Measurements from ENCODE around the gene HERC2. TPM values are rescaled to one million over a fixed set of nuclear protein-coding genes. Genes with fewer than 3 reads are reported as not detected.

Gene HERC2
- total and polyA plus RNA-seq, 2 donors (not counting 3 experiments of a cell fraction or from before 2014, with no cell fraction given), result 46.1 to 83.9 TPM

DNA sequence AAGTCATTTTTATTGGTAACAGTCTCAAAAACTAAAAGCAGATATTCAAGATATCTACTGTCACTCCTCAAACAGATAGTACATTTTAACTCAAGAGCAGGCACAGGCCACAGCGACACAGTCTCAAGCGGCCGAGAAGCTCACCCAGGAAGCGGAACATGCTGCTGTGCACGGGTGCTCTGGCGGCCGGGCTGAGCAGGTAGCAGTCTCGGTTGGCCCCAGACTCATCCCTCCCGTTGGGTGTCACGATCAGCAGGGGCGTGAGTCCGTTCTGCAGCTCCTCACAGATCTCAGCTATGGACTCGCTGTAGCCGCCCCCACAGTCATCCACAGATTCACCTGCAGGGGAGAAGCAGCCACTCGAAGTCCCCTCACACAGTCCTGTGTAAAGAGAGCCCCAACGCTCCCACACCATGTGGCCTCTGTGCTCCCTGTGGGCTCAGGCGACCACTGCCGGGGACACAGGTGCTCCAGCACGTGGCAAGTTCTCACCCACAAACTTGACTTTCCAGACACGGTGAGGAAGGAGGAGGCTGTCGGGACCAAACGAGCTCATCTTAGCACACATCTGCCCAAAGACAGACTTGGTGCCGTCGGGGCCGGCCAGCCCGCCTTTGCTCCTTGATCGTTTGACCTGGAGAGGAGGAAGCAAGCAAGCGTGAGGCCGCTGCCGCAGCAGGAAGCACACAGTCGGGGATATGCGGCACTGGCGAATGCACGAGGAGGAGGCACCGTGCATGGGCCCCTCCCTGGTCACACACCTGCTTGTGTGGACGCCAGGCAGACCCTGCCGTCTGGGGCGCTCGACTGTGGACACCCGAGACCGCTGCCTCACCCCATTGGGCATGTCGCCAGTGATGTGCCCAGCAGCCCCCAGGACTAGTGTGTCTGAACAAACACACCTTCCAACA, 205.2 kb downstream of the HERC2 start:
- intact Hi-C loops (cut with micrococcal nuclease), result no loop called here
- dilution Hi-C loops (cut with MboI; ENCODE audit: extremely low pct_ligation_motif_present, low sequenced_read_pairs), result no loop called here
- no TSS peak for BruUV-seq (replicated peaks)
- H3K4me3 ChIP-seq (replicated peaks in 1 of 3; ENCODE audit: insufficient read depth in 1 of 3, low read depth in 1 of 3, low read length in 3 of 3), result no peak overlapping the region
- no peaks in the 10 kb centered on the region for H4K20me1 ChIP-seq (replicated peaks; ENCODE audit: control insufficient read depth, extremely low read depth, insufficient read depth, low read length)
- DNase-seq (ENCODE audit: low read depth, low spot score) (no peak), FAIRE-seq (no peak)
- ChIA-PET POLR2A (no interaction called here), CTCF (interaction anchor here (1.1 to 2.2 kb wide), 2 partner anchors 9 to 1225 kb away, joined by 3 to 22 read pairs; no protein-coding TSS in a partner anchor)
- TF ChIP-seq POLR2AphosphoS5 (IDR thresholded peaks at IDR 0.05; ENCODE audit: insufficient read depth, low read depth, low read length) (no peak), EZH2 (IDR thresholded peaks at IDR 0.05; ENCODE audit: borderline replicate concordance, low read depth, low read length, severe bottlenecking) (no peak), FOS (IDR thresholded peaks at IDR 0.05; ENCODE audit: borderline replicate concordance, insufficient read depth, low read length) (no peak), POLR2A (IDR thresholded peaks at IDR 0.05; ENCODE audit: low read depth, low read length) (no peak), JUN (IDR thresholded peaks at IDR 0.05; ENCODE audit: borderline replicate concordance, insufficient read depth, insufficient read length, low read depth) (no peak), MYC (IDR thresholded peaks at IDR 0.05; ENCODE audit: low read depth, low read length) (no peak), GATA2 (IDR thresholded peaks at IDR 0.05; ENCODE audit: insufficient read depth, insufficient read length, low read depth, low read length) (no peak)
- TF ChIP-seq, protein P1, sequence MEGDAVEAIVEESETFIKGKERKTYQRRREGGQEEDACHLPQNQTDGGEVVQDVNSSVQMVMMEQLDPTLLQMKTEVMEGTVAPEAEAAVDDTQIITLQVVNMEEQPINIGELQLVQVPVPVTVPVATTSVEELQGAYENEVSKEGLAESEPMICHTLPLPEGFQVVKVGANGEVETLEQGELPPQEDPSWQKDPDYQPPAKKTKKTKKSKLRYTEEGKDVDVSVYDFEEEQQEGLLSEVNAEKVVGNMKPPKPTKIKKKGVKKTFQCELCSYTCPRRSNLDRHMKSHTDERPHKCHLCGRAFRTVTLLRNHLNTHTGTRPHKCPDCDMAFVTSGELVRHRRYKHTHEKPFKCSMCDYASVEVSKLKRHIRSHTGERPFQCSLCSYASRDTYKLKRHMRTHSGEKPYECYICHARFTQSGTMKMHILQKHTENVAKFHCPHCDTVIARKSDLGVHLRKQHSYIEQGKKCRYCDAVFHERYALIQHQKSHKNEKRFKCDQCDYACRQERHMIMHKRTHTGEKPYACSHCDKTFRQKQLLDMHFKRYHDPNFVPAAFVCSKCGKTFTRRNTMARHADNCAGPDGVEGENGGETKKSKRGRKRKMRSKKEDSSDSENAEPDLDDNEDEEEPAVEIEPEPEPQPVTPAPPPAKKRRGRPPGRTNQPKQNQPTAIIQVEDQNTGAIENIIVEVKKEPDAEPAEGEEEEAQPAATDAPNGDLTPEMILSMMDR (IDR thresholded peaks at IDR 0.05; ENCODE audit: extremely low read depth in 1 of 2, insufficient read depth in 1 of 2, low read depth in 1 of 2, low read length in 2 of 2), result no peak
- TF ChIP-seq, protein P2, sequence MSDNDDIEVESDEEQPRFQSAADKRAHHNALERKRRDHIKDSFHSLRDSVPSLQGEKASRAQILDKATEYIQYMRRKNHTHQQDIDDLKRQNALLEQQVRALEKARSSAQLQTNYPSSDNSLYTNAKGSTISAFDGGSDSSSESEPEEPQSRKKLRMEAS (IDR thresholded peaks at IDR 0.05; ENCODE audit: insufficient read depth, insufficient read length), result no peak
- no peaks in the 10 kb centered on the region for H3K79me2 ChIP-seq (ENCODE audit: control insufficient read depth, insufficient read depth, low read length)
- no peak overlapping the region for H3K27ac ChIP-seq (ENCODE audit: insufficient read depth, low read depth, low read length)
- no peak overlapping the region for H2AFZ ChIP-seq (ENCODE audit: low read depth, low read length)
- no peaks in the 10 kb centered on the region for H3K27me3 ChIP-seq (ENCODE audit: control insufficient read depth in 2 of 2, insufficient read depth in 2 of 2, low read length in 2 of 2)
- H3K9me1 ChIP-seq (replicated peaks; ENCODE audit: control insufficient read depth, extremely low read depth, insufficient read depth, low read length), result no peaks in the 10 kb centered on the region
- no peaks in the 10 kb centered on the region for H3K4me1 ChIP-seq (ENCODE audit: control insufficient read depth, extremely low read depth, insufficient read depth, low read length)
- no peaks in the 10 kb centered on the region for H3K9me3 ChIP-seq (replicated peaks; ENCODE audit: control insufficient read depth, insufficient read depth, low read length)
- H3K36me3 ChIP-seq (ENCODE audit: control insufficient read depth in 2 of 2, extremely low read depth in 1 of 2, insufficient read depth in 2 of 2, low read length in 2 of 2), result peaks cover 7 to 67% of the 10 kb centered on the region in 2 experiments
- H3K9ac ChIP-seq (replicated peaks; ENCODE audit: extremely low read depth, insufficient read depth, low read length), result no peak overlapping the region
- H3K4me2 ChIP-seq (ENCODE audit: insufficient read depth, low read length), result no peak overlapping the region
